ENCODE data around the gene BPGM.

Gene BPGM

DNA sequence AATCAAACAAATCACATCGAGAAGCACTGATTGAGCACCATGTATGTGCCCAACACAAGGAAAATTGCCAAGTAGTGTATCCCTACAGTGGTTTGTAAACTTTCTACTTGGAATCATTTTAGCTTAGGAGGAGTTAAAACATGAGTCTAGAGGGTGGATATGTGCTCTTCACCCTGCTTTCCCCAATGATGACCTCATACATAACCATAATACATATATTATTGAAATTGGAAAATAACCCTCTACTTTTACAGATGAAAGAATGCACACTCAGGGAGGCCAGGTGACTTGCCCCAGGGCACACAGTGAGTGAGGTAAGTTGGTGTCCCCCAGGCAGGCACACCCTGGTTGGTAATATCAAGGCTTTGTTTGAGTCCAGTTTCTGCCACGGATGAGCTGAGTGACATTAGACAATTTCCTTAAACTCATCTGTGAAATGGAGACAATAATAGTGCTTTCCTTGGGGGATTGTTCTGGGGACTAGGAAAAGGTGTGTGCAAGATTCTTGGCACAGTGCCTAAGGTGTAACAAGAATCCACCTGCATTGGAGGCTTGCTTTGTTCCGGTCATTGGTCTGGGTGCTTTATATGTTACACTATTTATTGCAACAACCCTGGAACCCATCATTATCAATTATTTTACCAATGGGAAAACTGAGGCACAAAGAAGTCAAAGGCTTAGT, 50.7 kb downstream of the BPGM start:
- no peak for DNase-seq (ENCODE audit: low spot score)

DNA sequence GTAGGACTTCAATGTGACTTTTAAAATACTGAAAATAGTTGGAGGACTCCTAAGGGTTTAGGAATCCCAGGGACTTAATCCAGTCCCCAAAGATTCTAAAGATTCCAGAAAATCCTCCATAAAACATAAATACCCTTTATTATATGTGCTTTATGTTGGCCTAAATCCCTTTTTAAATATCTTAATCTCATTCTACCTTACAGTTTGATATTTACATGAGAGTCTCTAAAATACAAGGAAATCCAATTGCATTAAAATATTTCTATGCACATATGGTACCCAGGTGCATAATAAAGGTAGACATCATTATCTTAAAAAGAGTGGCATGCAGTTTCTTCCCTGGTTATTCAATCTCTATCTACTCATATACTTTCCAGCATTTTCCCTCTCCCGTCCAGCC, 51.8 kb downstream of the BPGM start:
- DNase-seq (ENCODE audit: low spot score): no peak

GRCh38 chr7:134699021-134699818, 52.6 kb downstream of the BPGM start:
- DNase-seq (ENCODE audit: low spot score): no peak

- DNase-seq (ENCODE audit: low spot score): no peak
Observed at GRCh38 chr7:134699899-134700298, 53.2 kb downstream of the BPGM start.

DNA sequence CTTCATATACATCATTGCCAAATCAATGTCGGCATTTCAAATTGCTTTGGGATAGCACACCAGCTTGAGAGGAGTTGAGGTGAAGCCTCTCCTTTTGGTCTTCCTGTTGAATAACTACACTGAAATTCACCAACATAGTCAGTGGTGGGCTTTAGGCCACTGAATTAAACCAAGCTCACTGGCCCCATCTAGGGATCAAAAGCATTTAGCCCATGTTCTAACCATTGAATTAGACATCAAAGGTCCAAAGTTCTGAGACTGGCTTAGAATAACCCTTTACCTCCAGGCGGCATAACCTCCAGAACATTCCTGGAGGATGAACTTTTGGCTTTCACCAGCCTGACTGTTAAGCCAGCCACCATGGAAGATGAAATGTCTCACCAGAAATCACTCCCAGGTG, 54.6 kb downstream of the BPGM start:
- DNase-seq (ENCODE audit: low spot score): no peak

GRCh38 chr7:134702366-134703240, 56.0 kb downstream of the BPGM start:
- no peak for DNase-seq (ENCODE audit: low spot score)

- DNase-seq (ENCODE audit: low spot score): no peak
Observed at GRCh38 chr7:134703241-134703594, 56.6 kb downstream of the BPGM start.

- no peak for DNase-seq (ENCODE audit: low spot score)
Observed at GRCh38 chr7:134703782-134704181, 57.1 kb downstream of the BPGM start.

- DNase-seq (ENCODE audit: low spot score): no peak
Observed at GRCh38 chr7:134704827-134705226, 58.2 kb downstream of the BPGM start.

- DNase-seq (ENCODE audit: low spot score): no peak
Observed at GRCh38 chr7:134705716-134706115, 59.1 kb downstream of the BPGM start.

- no peak for DNase-seq (ENCODE audit: low spot score)
Observed at GRCh38 chr7:134706468-134706867, 59.8 kb downstream of the BPGM start.

- DNase-seq (ENCODE audit: low spot score): no peak
Observed at GRCh38 chr7:134707663-134708378, 61.2 kb downstream of the BPGM start.

DNA sequence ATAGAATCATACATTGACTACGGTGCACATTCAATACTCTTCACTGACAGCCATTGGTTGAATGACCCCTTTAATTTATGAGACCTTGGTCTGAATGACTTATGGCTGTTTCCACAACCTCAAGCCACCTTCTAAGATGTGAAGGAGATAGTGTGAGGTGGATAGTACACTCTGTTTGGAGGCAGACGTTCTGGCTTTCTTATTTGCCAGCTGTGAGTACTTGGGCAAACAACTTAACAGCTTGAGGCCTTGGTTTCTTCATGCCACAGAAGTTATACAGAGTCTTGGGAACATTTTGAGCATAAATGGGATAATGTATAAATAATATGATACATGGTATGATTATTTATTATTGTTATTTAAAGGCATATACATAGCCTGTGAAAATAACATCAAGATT, 62.0 kb downstream of the BPGM start:
- no peak for DNase-seq (ENCODE audit: low spot score)

GRCh38 chr7:134709197-134709596, 62.5 kb downstream of the BPGM start:
- DNase-seq (ENCODE audit: low spot score): no peak

GRCh38 chr7:134710511-134710853, 63.8 kb downstream of the BPGM start:
- DNase-seq (ENCODE audit: low spot score): no peak

- no peak for DNase-seq (ENCODE audit: low spot score)
Observed at GRCh38 chr7:134710854-134711624, 64.4 kb downstream of the BPGM start.

GRCh38 chr7:134712196-134712595, 65.5 kb downstream of the BPGM start:
- no peak for DNase-seq (ENCODE audit: low spot score)

- no peak for DNase-seq (ENCODE audit: low spot score)
Observed at GRCh38 chr7:134714470-134715205, 68.0 kb downstream of the BPGM start.

- no peak for DNase-seq (ENCODE audit: low spot score)
Observed at GRCh38 chr7:134718211-134718875, 71.7 kb downstream of the BPGM start.
